Activated CD8-positive, alpha-beta T cell treated with anti-CD3 and anti-CD28 coated beads for 36 hours (primary cell): Measurements from ENCODE around the gene LCE2A. TPM values are rescaled to one million over a fixed set of nuclear protein-coding genes. Genes with fewer than 3 reads are reported as not detected.

ENCODE experiments used
- ATAC-seq: fragments of 200-7000 bp; cut with Tn5 transposase; one replicate; pipeline ENCODE4 v1.10.0; 2021; ENCODE audit warnings: mild to moderate bottlenecking, moderate library complexity
- CTCF ChIA-PET: fragments of 350-600 bp; sonication (Branson Sonifier 250); formaldehyde crosslinking; loops from one replicate; lab custom pipeline; 2021; ENCODE audit warnings: antibody characterized with exemption; lab: Charles Lee
- POLR2A ChIA-PET: fragments of 350-600 bp; sonication (Branson Sonifier 250); formaldehyde crosslinking; loops from one replicate; lab custom pipeline; 2021; ENCODE audit warnings: antibody characterized with exemption; lab: Charles Lee
- DNase-seq: peaks from one replicate; pipeline ENCODE4 v3.0.0-alpha.2; 2020
- H3K27ac Mint-ChIP-seq: one replicate; pipeline ENCODE4 v1.8.0; 2021; ENCODE audit warnings: mild to moderate bottlenecking, mixed read lengths
- H3K27me3 Mint-ChIP-seq: one replicate; pipeline ENCODE4 v1.8.0; 2021; ENCODE audit warnings: mixed read lengths
- H3K36me3 Mint-ChIP-seq: one replicate; pipeline ENCODE4 v1.8.0; 2021; ENCODE audit warnings: low read depth, mixed read lengths
- H3K4me1 Mint-ChIP-seq: one replicate; pipeline ENCODE4 v1.8.0; 2021; ENCODE audit warnings: low read depth, mixed read lengths
- H3K4me3 Mint-ChIP-seq: one replicate; pipeline ENCODE4 v1.8.0; 2021; ENCODE audit warnings: mild to moderate bottlenecking, moderate library complexity, mixed read lengths
- H3K9me3 Mint-ChIP-seq: one replicate; pipeline ENCODE4 v1.8.0; 2021; ENCODE audit warnings: mixed read lengths
- intact Hi-C: fragments of 100-400 bp; cut with micrococcal nuclease; formaldehyde crosslinking; loops from one replicate; pipeline ENCODE4 v1.10.0; 2022
- total RNA-seq, 2 experiments: library from RNA; stranded (reverse); gene quantifications; one replicate each; pipeline ENCODE4 v1.2.3, GENCODE V29; 2021
- TF ChIP-seq, protein P1 (sequence below): fragments of 200-600 bp; IDR thresholded peaks from one replicate; pipeline ENCODE4 v1.8.0; 2022; ENCODE audit warnings: antibody characterized with exemption, mild to moderate bottlenecking

The LCE2A gene
- total RNA-seq, 2 experiments from 2014 or later: not detected

DNA sequence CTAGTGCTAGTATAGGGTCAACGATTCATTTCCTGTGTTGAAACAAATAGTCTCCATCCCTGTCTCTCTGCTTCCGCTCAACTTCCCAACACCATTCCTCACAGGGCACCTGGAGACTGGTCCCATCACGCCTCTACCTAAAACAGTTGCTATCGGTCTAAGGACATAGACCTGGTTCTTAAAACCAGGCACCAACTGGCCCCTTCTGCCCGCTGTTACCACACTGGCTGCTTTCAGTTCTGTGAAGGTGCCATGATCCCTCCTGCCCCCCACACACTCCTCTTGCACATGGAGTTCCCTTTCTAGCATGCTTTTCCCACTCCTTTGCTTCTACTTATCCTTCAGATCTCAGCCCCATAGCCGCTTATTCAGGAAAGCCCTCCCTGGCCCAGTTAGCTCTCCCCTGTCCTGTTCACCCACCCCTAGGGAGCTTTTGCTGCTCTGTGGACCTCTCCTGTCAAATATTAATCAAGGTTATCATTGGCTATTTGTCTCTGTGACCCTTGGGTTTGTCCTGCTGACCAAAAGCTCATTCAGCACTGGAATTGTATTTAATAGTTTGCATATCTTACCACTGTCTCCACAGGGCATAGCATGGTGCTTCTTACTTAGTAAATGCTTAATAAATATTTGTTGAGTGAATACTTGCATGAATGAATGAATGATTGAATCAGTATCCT is 47.8 kb downstream of the LCE2A start:
- no peak for DNase-seq
- Mint-ChIP-seq H3K27me3 (peaks cover 19% of the 10 kb centered on the region), H3K4me3 (no peak overlapping the region), H3K9me3 (no peaks in the 10 kb centered on the region), H3K4me1 (no peaks in the 10 kb centered on the region), H3K36me3 (no peaks in the 10 kb centered on the region), H3K27ac (no peak overlapping the region)
- no peak for ATAC-seq
- TF ChIP-seq, protein P1, sequence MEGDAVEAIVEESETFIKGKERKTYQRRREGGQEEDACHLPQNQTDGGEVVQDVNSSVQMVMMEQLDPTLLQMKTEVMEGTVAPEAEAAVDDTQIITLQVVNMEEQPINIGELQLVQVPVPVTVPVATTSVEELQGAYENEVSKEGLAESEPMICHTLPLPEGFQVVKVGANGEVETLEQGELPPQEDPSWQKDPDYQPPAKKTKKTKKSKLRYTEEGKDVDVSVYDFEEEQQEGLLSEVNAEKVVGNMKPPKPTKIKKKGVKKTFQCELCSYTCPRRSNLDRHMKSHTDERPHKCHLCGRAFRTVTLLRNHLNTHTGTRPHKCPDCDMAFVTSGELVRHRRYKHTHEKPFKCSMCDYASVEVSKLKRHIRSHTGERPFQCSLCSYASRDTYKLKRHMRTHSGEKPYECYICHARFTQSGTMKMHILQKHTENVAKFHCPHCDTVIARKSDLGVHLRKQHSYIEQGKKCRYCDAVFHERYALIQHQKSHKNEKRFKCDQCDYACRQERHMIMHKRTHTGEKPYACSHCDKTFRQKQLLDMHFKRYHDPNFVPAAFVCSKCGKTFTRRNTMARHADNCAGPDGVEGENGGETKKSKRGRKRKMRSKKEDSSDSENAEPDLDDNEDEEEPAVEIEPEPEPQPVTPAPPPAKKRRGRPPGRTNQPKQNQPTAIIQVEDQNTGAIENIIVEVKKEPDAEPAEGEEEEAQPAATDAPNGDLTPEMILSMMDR: no peak
- ChIA-PET POLR2A (no interaction called here), CTCF (no interaction called here)
- intact Hi-C loops: no loop called here

DNA sequence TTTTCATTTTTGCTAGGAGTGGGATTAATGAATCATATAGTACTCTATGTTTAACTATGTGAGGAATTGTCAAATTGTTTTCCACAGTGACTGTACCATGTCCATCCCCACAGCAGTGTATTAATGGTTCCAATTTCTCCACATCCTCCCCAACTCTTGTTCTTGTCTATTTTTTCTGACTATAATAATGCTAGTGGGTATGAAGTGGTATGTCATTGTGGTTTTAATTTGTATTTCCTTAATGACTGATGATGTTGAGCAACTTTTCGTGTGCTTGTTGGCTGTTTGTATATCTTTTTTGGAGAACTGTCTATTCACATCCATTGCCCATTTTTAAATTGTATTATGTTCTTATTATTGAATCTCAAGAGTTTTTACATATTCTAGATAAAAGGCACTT is 49.7 kb downstream of the LCE2A start:
- ChIA-PET CTCF (no interaction called here), POLR2A (no interaction called here)
- Mint-ChIP-seq H3K4me3 (no peak overlapping the region), H3K27ac (no peak overlapping the region), H3K9me3 (no peaks in the 10 kb centered on the region), H3K27me3 (peaks cover 18% of the 10 kb centered on the region), H3K4me1 (peaks cover 2% of the 10 kb centered on the region), H3K36me3 (no peaks in the 10 kb centered on the region)
- no peak for ATAC-seq
- TF ChIP-seq, protein P1: no peak
- intact Hi-C loops: no loop called here
- DNase-seq: no peak

Other genes with a start within 250 kb of the LCE2A start
- not detected for gene LCE5A, start 187.5 kb upstream of the LCE2A start, total RNA-seq
- gene CRCT1, start 183.9 kb upstream of the LCE2A start, total RNA-seq: not detected
- gene LCE3E, start 131.6 kb upstream of the LCE2A start, total RNA-seq: not detected
- gene LCE3D, start 117.8 kb upstream of the LCE2A start, total RNA-seq: not detected
- gene LCE3C, start 98.1 kb upstream of the LCE2A start, total RNA-seq: not detected
- not detected for gene LCE3B, start 84.5 kb upstream of the LCE2A start, total RNA-seq
- not detected for gene LCE3A, start 75.2 kb upstream of the LCE2A start, total RNA-seq
- not detected for gene LCE2D, start 35.0 kb upstream of the LCE2A start, total RNA-seq
- not detected for gene LCE2C, start 23.1 kb upstream of the LCE2A start, total RNA-seq
- gene LCE2B, start 12.2 kb upstream of the LCE2A start, total RNA-seq: not detected
- gene LCE4A, start 9.8 kb downstream of the LCE2A start, total RNA-seq: not detected
- gene KPRP, start 59.7 kb downstream of the LCE2A start, total RNA-seq: not detected
- not detected for gene LCE1F, start 76.8 kb downstream of the LCE2A start, total RNA-seq
- not detected for gene LCE1E, start 87.9 kb downstream of the LCE2A start, total RNA-seq
- not detected for gene LCE1D, start 98.4 kb downstream of the LCE2A start, total RNA-seq
- gene LCE1C, start 108.3 kb downstream of the LCE2A start, total RNA-seq: not detected
- gene LCE1B, start 113.6 kb downstream of the LCE2A start, total RNA-seq: not detected
- gene LCE1A, start 129.1 kb downstream of the LCE2A start, total RNA-seq: not detected
- gene LCE6A, start 144.5 kb downstream of the LCE2A start, total RNA-seq: not detected
- gene LCE7A, start 161.7 kb downstream of the LCE2A start, total RNA-seq: not detected
- not detected for gene SMCP, start 180.0 kb downstream of the LCE2A start, total RNA-seq
- not detected for gene IVL, start 210.2 kb downstream of the LCE2A start, total RNA-seq
- gene SPRR5, start 248.9 kb downstream of the LCE2A start, total RNA-seq: not detected